Mesenteric fat pad (tissue), 1 donor: ENCODE measurements around the gene NFAM1. TPM values are rescaled to one million over a fixed set of nuclear protein-coding genes. Genes with fewer than 3 reads are reported as not detected.

Experiments used
- DNase-seq: peaks from one replicate; pipeline ENCODE4 v3.0.0-alpha.2; 2020; ENCODE audit warnings: low spot score
- total RNA-seq: library from RNA; stranded (reverse); fragmentation: NEBNext Ultra II Directional; extraction: Animal tissue kit (Norgen Biotek cat#: 25700); gene quantifications from one replicate; pipeline ENCODE4 v1.2.1, GENCODE V29; 2021
- donor health status: DM: yes; HTN: yes; CAD: no.

Gene NFAM1
- total RNA-seq, 1 donor from 2014 or later, result 17.6 TPM

DNA sequence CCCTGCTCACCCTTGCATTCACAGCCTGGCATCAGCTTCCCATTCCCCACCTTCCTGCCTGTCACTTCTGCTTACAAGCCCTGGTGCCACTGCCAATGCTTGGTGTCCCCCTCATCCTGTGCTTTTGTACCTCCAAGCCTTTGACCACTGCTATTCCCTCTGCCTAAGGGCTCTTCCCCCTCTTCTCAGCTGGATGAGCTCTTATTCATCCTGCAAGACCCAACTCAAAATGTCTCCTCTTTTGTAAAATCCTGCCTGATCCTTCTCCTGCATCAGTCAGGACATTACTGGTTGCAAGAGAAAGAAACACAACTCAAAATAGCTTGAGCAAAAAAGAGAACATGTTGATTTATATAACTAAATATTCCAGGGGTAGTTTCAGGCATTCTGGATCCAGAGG, 94.8 kb downstream of the NFAM1 start:
- DNase-seq, result no peak

DNA sequence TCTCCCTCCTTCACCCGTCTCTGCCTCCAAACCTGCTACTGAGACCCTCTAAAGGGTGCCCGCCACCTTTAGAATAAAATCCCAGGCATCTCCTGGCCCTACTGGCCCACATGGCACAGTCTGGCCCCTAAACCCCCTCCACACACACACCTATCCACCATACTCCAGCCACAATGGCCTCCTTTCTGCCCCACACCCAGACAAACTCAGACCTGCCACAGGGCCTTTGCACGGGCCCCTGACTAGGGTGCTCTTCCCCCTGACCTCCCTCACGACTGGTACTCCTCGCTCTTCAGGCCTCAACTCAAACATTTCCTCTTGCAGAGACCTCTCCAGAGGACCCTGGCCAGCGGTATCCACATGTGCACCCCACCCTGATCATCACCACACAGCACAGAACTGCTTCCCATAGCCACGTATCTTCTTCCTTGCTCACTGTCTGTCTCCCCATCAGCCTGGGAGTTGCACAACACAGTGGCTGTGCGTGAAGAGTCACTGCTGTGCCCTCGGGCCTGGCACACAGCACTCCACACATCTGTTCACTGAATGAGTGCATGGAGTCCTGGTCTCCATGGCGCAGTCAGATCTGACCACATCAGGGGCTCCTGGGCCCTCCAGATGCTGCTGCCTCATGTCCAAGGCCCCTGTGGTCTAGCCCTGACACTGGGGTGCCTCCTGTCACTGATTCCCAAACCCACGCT, 95.5 kb downstream of the NFAM1 start:
- DNase-seq, result no peak

GRCh38 chr22:42335839-42336378, 96.3 kb downstream of the NFAM1 start:
- no peak for DNase-seq

GRCh38 chr22:42334875-42335512, 97.2 kb downstream of the NFAM1 start:
- DNase-seq, result no peak

DNA sequence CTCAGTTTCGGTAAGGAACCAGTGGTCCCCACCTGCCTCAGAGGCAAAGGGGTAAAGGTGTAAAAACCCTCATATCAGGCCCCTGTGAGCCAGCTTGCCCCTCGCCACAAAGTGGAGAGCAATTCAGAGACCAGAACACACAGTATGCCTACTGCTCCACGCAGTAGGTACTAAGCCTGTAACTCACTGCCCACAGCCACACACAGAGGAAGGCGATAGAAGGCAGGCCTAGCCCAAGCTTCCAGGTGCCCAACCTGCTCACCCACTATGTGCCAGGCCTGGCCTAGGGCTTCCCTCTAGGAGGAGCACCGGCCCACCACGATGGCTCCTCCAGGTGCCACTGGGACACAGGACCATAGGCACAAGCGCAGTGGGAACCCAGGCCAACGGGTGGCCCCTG, 98.7 kb downstream of the NFAM1 start:
- no peak for DNase-seq

DNA sequence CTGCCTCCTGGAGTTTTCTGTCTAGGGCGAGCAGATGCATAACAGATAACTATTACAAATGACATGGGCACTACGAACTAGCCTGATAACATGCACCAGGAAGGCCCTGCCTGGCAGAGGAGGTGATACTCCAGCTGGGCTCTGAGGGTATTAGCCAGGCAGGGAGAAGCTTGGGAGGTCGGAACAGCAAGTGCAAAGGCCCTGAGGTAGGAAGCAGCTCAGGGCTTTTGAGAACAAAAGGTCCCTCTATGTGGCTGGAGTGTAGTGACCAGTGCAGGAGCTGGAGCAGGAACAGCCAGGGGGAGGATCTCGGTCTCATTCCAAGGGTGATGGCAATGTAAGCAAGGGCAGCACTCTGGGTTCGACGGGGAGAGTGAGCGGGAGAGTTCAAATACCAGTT, 100.1 kb downstream of the NFAM1 start:
- DNase-seq, result no peak

DNA sequence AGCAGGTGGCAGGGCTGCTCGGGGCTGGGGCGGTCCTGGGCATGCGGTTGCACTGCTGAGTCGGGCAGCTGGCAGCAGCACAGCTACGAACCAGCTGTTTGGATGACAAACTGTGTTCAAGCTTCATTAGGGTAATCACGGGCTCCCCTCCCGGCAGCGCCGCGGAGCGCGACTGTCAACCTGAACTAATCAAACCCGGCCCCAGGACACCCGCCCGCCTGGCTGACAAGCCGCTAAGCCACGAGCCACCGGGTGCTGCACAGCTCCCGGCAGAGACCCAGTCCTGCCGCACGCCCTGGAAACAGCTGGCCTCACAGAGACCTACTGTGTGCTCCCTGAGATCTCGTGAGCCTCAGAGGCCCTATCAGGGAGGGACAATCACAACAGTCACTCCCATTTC, 101.2 kb downstream of the NFAM1 start:
- DNase-seq, result no peak

Other genes with a start within 250 kb of the NFAM1 start
- gene TCF20, start 161.8 kb downstream of the NFAM1 start, total RNA-seq, result 25.2 TPM
- 44.8 TPM for gene RRP7A, start 87.4 kb upstream of the NFAM1 start, total RNA-seq
- gene SERHL2, start 121.6 kb upstream of the NFAM1 start, total RNA-seq, result 1.00 TPM
- gene POLDIP3, start 182.5 kb upstream of the NFAM1 start, total RNA-seq, result 38.2 TPM
- 3.2 TPM for gene ATP5MGL, start 208.2 kb upstream of the NFAM1 start, total RNA-seq
- gene CYB5R3, start 217.0 kb upstream of the NFAM1 start, total RNA-seq, result 490 TPM